IMR-90 (cell line): ENCODE data around the gene PTGES3L.

ENCODE experiments used
- BHLHE40 ChIP-seq: fragments of 150-350 bp; IDR thresholded peaks from 2 replicates; pipeline ENCODE4 v1.6.1; 2016; ENCODE audit warnings: mild to moderate bottlenecking, low read depth, low read length
- CEBPB ChIP-seq: IDR thresholded peaks from 2 replicates; pipeline ENCODE4 v1.6.1; 2012; ENCODE audit warnings: low read depth, low read length, improper control_type of control experiment
- FOS ChIP-seq: fragments of 150-350 bp; IDR thresholded peaks from 2 replicates; pipeline ENCODE4 v1.6.1; 2016; ENCODE audit warnings: low read depth, low read length
- NFE2L2 ChIP-seq: fragments of 150-350 bp; IDR thresholded peaks from 2 replicates; pipeline ENCODE4 v1.6.1; 2016; ENCODE audit warnings: low read depth, mild to moderate bottlenecking, low read length
- POLR2A ChIP-seq: IDR thresholded peaks from 2 replicates; pipeline ENCODE4 v1.6.1; 2012; ENCODE audit warnings: mild to moderate bottlenecking, low read depth, low read length
- RAD21 ChIP-seq: IDR thresholded peaks from 2 replicates; pipeline ENCODE4 v1.6.1; 2012; ENCODE audit warnings: low read length, improper control_type of control experiment
- RCOR1 ChIP-seq: IDR thresholded peaks from 2 replicates; pipeline ENCODE4 v1.6.1; 2012; ENCODE audit warnings: mild to moderate bottlenecking, low read length, improper control_type of control experiment; ENCODE audit not compliant: insufficient replicate concordance
- RFX5 ChIP-seq: IDR thresholded peaks from 2 replicates; pipeline ENCODE4 v1.8.0; 2012; ENCODE audit warnings: low read depth, mild to moderate bottlenecking, low read length, moderate library complexity
- SMC3 ChIP-seq: fragments of 150-350 bp; IDR thresholded peaks from 2 replicates; pipeline ENCODE4 v1.6.1; 2016; ENCODE audit warnings: low read depth, mild to moderate bottlenecking, antibody characterized with exemption, low read length, moderate library complexity
- TF ChIP-seq, protein P1 (sequence below): fragments of 150-350 bp; IDR thresholded peaks from 2 replicates; pipeline ENCODE4 v1.6.1; 2017; ENCODE audit warnings: mild to moderate bottlenecking, antibody characterized with exemption, low read length, low read depth
- TF ChIP-seq, protein P2 (sequence below): conservative IDR thresholded peaks from 2 replicates; pipeline ENCODE4 v1.5.1; 2012; ENCODE audit warnings: mild to moderate bottlenecking, low read depth, low read length, improper control_type of control experiment
- TF ChIP-seq, protein P3 (sequence below): fragments of 150-350 bp; IDR thresholded peaks from 2 replicates; pipeline ENCODE4 v1.6.1; 2016; ENCODE audit warnings: low read depth, mild to moderate bottlenecking, low read length, moderate library complexity, borderline replicate concordance

DNA sequence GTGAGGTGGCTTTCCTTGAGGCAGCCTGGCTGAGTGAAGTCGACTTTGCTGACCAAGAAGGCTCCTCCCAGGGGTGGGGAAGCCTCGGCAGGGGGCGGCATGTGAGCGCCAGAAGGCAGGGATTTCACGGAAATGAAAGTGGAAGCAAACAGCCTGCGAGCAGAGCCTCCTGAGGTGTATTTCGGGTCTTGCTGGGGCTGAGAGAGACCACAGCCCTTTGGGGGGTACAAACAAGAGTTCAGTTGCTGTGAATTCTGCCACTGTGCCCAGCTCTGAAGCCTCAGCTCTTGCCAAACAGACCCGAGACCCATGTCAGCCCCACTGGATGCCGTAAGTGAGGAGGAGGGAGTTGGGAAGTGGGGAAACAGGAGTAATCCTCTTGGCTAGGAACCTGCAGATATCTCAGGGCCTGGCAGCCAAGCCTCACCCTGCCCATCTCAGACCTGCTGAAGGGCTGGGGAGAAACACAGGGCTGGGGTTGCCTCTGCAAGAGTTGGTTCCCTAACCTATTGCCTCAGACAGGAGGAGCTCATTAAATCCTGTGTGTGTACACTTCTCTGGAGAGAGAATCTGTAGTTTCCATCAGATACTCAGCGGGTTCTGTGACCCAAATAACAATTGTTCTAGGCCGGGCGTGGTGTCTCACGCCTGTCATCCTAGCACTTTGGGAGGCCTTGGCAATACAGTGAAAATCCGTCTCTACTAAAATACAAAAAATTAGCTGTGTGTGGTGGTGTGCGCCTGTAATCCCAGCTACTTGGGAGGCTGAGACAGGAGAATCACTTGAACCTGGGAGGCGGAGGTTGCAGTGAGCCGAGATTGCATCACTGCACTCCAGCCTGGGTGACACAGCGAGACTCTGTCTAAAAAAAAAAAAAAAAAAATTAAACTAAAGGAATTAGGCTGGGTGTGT lies 27.0 kb upstream of the PTGES3L start, which contains the start of gene IFI35:
- TF ChIP-seq SMC3 (no peak), BHLHE40 (peak; percentile 71; the same call in 1 of the 2 replicates), POLR2A (peak; percentile 41; the same call in 1 of the 2 replicates), RCOR1 (no peak), CEBPB (no peak), RAD21 (peak; percentile 55), FOS (no peak), RFX5 (no peak), NFE2L2 (no peak)
- TF ChIP-seq, protein P1, sequence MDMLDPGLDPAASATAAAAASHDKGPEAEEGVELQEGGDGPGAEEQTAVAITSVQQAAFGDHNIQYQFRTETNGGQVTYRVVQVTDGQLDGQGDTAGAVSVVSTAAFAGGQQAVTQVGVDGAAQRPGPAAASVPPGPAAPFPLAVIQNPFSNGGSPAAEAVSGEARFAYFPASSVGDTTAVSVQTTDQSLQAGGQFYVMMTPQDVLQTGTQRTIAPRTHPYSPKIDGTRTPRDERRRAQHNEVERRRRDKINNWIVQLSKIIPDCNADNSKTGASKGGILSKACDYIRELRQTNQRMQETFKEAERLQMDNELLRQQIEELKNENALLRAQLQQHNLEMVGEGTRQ, result peak; percentile 21; the same call in 1 of the 2 replicates
- TF ChIP-seq, protein P2, sequence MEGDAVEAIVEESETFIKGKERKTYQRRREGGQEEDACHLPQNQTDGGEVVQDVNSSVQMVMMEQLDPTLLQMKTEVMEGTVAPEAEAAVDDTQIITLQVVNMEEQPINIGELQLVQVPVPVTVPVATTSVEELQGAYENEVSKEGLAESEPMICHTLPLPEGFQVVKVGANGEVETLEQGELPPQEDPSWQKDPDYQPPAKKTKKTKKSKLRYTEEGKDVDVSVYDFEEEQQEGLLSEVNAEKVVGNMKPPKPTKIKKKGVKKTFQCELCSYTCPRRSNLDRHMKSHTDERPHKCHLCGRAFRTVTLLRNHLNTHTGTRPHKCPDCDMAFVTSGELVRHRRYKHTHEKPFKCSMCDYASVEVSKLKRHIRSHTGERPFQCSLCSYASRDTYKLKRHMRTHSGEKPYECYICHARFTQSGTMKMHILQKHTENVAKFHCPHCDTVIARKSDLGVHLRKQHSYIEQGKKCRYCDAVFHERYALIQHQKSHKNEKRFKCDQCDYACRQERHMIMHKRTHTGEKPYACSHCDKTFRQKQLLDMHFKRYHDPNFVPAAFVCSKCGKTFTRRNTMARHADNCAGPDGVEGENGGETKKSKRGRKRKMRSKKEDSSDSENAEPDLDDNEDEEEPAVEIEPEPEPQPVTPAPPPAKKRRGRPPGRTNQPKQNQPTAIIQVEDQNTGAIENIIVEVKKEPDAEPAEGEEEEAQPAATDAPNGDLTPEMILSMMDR, result peak; percentile 49
- TF ChIP-seq, protein P3, sequence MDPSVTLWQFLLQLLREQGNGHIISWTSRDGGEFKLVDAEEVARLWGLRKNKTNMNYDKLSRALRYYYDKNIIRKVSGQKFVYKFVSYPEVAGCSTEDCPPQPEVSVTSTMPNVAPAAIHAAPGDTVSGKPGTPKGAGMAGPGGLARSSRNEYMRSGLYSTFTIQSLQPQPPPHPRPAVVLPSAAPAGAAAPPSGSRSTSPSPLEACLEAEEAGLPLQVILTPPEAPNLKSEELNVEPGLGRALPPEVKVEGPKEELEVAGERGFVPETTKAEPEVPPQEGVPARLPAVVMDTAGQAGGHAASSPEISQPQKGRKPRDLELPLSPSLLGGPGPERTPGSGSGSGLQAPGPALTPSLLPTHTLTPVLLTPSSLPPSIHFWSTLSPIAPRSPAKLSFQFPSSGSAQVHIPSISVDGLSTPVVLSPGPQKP, result no peak
